ENCODE measurements around the gene DDX49.

GRCh38 chr19:18940769-18941627 is 21.5 kb downstream of the DDX49 start, which contains the start of gene HOMER3:
- TF ChIP-seq REST (IDR thresholded peaks at IDR 0.05; ENCODE audit: insufficient read depth in 1 of 2, low read depth in 2 of 2, low read length in 2 of 2): no peak
- TF ChIP-seq TAF1 (IDR thresholded peaks at IDR 0.05; ENCODE audit: borderline replicate concordance, insufficient read depth, low read length): no peak
